Stimulated activated CD8-positive, alpha-beta memory T cell treated with anti-CD3 and anti-CD28 coated beads, Interleukin-2, amount 100 ng/mL, for 48 hours (primary cell): ENCODE data around the gene SLC37A1.

Source experiments
- DNase-seq, 2 donors: peaks; one replicate each; pipeline ENCODE4 v3.0.0-alpha.2; 2020; ENCODE audit warnings: low read depth in 2 of 2

Gene SLC37A1

DNA sequence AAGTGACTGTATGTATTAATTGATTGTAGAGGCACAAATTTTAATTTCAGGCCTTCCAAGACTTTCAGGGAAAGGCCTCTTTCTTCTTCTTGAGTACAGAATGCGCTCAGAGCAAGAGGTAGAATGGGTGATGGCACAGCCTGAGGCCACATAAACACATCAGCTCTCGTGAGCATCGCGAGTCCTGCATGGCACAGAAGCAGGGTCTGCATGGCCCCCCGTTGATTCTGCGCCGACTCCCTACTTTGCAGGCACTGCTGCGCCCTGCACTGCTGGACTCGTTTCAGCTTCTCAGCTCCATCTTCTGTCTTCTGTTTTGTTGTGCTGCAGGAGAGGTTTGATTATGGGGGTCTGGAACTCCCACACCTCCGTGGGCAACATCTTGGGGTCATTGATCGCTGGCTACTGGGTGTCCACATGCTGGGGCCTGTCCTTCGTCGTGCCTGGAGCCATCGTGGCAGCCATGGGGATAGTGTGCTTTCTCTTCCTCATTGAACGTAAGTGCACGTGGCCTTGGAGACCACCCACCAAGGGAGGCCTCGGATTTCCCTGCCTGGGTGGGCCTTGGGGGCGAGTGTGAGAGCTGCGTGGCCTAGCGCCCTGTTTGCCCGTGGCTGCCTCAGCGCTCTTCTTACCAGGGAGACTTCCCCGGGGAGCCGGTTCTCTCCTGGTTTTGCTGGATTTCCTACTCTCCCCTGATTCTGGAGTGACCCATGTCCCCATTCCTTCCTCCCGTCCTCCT is 29.6 kb downstream of the SLC37A1 start:
- DNase-seq = no peak

DNA sequence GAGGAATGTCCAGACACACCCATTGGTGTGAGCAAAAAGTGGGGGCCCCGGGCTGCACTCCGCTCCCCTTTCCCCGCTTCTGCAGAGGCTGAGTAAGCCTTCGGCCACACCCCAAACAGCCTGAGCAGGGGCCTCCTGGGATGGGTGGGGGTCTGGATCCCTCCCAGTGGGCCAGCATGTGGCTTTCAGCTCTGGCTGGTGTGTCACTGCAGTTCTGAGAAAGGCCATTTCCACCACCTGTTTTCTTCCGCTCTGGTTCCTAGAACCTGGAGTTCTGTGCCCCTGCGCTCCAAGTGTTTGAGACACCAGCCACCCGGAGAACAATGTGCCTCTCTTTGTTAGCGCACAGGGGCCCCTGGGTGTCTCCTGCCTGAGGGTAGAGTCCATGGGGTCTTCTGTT is 30.9 kb downstream of the SLC37A1 start:
- no peak for DNase-seq

DNA sequence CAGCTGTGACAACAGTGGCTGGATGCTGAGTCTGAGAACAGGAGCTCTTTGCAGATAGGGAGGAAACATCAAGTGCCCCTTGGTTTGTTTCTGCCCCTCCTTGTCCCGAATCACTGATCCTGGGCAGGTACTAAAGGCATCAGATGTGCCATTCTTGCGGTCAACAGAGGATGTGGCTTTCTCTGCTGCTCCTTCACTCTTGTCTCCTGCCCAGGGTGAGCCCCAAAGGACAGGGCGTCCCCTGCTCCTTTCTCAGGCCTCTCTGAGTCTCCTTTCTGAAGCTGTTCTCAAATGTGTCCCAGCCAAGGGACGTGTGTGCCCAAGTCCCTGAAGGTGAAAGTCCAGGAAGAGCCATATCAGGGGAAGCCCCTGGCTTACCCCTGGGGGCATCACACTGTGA is 31.7 kb downstream of the SLC37A1 start:
- no peak for DNase-seq

DNA sequence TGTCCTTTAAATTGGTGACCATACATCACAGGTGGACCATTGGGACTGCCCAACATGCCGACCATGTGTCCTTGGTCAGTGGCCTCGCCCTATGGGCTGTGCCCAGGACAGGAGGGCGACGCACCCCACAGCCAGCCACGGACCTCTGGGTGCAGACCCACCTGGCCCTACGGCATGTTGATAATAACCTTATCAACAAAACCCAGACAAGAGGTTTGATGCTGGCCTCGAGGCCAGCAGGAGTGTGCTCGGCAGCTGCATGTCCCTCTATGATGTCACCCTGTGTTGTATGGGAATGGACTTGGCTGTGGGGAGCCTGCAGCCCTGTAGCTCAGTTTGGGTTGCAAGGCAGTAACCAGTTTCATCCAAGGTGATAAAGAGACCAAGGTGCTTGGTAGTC is 32.1 kb downstream of the SLC37A1 start:
- no peak for DNase-seq

DNA sequence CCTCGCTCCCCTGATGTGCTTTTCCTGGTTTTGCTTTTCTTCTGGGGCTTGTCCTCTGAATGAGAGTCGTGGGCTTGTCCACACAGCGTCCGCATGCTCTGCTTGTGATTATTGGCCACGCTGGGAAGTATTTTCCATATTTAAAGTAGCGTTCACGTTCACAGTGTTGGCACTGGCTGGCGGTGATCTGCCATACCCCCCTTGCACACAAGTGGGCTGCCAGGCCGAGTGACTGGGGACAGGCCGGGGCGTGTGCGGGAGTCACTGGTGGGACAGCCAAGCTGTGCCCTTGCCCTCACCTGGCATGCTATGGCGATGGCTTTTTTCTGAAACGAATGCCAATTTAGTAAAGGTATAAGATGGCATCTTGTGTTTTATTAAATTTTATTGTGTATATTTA is 32.8 kb downstream of the SLC37A1 start:
- DNase-seq = no peak

DNA sequence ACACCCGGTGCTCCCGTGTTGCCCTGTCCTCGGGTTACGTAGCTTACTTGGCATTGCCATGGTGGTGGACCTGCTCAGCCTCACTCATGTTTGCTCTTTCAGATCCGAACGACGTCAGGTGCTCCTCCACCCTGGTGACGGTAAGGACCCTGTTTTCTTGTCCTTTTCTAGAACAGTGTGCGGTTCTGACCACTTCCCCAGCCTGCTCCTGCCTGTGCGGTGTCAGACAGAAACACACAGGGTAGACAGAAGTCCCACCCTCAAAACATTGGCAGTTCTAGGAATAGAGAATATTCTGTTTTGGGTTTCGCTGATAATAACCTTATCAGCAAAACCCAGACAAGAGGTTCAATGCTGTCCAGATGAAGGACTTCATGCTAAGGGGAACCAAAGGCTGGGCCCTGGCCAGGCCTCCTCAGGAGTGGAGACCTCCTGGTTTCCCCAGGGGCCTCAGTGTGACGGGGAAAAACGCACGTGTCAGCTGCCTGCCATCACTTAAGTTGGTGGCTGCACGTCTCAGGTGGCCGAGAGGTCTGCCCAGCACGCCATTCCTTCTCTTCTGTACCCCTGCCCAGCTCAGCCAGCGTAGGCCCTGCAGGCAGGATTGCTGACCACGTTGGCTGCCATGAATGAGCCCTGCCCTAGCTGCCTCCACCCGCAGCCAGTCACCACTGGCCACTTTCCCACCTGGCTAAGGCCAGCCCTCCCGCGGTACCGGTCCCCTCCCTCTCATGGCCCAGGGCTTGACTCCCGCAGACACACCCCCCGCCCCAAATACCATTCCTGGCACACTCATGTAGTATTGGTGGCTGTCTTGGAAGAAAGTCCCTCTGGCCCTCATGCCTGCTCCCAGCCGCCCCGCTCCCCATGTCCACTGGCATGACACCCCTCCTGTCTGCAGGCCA is 33.6 kb downstream of the SLC37A1 start:
- DNase-seq = no peak

DNA sequence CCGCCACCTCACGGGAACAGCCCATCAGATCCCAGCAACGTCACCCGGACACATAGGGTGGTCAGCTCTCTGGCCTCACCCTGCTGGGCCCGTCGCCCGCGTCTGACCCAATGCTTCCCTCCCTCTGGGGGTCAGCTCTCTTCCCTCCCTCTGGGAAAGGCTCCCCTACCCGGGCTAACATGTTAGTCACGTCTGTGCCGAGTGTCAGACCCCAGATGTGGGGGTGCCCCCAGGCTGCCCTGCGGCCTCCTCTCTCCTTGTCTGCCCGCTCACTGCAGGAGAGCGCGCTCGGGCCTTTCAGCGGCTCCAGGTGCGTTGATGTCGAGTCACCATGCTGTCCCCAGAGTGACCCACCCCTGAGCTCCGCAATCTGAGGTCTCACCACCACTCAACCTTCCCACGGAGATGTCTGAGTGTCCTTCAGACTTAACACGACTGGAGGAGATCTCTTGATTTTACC is 34.3 kb downstream of the SLC37A1 start:
- DNase-seq = no peak

DNA sequence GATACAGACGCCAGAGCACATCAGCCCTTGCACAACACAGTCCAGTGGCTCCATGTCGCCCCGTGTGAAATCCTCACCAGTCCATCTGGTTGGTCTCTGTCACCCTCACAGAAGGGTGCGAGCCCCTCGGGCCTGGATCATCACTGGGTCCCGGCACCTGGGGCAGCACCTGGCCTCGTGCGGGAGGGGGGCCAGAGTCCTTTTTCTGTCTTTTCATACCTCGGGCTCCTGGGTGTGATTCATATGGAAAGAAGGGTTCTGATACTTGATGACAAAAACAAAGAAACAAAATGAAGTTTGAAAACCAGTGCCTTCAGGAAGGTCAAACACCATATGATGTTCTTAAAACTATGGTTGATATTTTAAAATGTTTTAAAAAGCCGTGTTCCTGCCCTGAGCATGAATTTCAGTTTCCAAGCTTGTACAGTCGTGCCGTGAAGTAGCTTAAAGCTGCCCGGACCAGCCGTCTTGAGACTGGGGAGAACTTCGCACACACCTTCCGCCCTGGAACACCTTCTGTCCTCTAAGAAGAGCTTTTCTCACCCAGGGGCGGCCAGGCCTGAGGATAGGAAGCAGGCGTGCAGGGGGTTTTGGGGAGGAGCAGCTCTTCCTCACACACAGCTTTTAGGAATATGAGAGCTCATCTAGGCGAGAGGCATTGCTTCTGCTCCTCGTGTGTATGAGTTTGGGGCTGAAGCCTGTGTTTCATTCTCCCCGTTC is 35.2 kb downstream of the SLC37A1 start:
- no peak for DNase-seq

DNA sequence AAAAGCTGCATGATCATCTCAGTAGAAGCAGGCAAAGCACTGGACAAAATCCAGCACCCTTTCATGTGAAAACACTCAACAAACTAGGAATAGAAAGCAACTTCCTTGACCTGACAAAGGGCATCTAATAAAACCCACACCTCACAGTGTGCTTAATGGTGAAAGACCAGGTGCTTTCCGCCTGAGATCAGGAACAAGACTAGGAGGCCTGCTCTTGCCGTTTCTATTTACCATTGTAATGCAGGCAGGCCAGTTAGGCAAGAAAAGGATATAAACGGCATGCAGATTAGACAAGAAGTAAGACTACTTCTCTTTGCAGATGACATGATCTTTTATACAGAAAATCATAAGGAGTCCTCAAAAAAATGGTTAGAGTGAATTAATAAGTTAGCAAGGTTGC is 37.2 kb downstream of the SLC37A1 start:
- no peak for DNase-seq

DNA sequence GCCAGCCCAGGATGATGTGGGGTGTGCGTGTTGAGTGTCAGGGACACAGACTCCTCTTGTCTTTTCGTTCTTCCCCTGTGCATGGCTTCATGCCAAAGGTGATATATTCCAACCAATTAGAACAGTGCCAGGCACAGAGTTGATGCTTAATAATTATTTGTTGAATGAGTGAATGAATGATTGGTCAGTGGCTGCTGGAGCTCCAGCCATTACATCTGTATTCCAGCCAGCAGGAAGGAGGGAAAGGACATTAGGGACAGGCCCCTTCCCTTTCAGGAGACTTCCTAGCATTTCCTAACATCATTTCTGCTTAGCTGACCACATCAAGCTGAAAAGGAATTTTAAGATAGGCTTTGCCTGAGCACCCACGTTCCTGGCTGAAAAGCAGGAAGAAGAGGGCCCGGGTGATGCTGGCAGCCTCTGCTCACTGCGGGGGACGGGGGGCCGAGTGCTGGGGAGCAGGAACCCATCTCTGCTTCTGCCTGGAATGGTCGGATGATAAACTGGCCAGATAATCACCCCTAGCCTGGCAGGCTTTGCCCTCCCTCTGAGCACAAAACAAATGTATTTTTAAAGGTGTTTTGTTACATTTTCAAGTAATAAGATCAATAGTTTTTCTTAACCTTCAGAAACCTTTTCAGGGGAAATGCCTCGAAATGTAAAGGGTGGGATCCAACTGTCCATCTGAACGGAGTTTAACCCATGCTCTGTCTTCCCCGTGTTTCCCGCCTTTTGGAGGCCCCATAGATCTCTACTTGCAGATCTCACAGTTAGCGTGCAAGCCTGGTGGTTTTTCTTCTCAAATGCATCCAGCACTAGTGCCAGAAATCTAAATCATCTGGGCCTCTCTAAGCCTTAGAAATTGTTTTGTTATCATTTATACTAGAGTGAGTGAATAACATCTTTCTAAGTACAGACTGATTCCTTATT is 39.0 kb downstream of the SLC37A1 start:
- DNase-seq = no peak

DNA sequence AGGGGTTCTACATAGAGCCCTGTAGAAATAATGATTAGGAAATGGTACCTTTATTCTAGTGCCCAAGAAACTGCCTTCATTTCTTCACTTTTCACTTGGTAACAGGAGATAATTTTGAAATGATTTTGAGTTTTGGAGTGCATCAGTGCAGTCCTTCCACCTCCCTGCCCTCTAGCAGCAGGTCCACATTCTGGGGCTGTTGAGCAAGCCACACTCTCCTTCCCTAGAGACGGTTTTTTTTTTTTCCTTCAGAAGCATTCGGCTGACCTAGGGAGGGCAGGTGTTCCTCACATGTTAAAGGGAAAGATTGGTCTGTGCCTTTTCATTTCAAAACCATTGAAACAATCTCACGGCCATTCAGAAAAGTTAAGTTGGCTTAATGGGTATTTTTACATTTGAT is 39.8 kb downstream of the SLC37A1 start:
- DNase-seq = no peak

DNA sequence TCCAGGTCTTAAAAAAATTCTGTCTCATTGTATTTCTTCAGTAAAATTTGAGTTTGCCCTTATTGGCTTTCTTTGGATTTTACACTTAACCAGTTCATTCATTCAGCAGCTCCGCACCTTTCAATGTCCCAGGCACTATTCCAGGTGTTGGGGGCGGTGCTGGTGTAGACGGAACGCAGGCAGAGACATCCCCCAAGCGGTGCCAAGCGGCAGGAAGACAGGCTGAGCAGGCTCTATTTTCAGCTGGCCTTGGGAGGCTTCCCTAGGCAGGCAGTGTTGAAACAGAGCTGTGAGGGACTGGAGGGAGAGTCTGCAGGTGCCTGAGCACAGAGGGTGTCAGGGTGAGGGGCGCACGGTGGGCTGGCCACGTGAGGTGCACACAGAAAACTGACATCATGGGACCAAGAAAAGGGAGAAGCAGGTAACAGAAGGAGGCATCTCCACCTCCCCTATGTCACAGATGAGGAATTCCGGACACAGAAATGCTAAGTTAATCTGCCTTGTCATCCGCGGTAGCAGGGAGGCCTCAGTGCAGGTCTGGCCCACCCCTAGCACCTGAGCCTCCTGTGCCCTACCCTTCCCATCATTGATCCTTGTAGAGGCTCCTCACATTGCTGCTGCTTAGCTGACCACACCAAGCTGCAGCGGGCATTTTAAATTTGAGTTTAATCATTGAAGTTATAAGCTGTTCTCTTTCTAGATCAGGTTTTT is 40.8 kb downstream of the SLC37A1 start:
- no peak for DNase-seq

DNA sequence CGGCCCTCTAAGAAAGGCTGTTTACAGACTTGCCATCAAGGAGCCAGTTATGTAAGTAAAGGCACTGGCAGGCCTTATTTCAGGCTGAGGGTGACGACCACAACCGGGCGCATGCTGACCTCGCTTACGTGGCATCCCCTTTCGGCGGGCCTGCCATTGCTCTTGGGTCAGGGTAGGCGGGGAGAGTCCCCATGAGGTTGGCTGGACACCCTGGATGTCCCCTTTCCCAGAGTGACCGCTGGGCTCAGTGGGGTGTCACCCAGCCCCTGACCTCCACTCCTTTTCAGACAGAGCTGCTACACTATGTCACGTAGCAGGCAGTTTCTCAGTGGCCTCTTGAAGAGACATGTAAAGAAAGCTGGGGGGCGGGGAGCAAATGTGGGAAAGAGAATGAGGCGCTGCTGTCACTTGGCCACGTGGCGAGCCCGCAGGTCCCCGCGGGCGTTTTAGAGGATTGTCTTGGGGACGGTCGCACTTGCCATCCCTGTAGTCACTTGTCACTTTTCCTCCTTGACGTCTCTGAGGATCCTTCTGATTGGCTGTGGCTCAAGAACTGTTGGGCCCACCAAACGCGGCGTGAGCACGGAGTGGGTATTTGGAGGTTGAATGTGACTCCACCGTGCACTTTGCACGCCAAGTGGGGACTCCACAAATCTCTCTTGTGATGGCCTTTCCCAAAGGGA is 42.2 kb downstream of the SLC37A1 start:
- DNase-seq = no peak

DNA sequence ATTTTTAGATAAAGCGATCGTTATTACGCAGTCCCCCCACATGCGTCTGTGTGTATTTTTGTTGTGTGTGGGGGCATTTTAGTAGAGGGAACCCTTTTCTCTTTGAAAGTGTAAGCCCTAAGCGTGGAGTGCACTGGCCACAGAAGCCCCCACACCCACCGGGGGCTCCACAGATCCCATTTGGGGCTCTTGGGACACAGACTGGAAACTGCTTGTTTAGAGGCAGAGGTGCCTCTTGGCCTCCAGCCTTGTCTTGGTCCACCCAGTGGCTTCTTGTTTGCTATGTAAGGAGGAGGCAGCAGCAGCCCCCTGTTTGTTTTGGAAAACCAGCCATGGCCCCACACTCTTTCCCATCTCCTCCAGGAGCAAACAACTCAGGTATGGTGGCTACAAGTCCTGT is 42.8 kb downstream of the SLC37A1 start:
- no peak for DNase-seq

DNA sequence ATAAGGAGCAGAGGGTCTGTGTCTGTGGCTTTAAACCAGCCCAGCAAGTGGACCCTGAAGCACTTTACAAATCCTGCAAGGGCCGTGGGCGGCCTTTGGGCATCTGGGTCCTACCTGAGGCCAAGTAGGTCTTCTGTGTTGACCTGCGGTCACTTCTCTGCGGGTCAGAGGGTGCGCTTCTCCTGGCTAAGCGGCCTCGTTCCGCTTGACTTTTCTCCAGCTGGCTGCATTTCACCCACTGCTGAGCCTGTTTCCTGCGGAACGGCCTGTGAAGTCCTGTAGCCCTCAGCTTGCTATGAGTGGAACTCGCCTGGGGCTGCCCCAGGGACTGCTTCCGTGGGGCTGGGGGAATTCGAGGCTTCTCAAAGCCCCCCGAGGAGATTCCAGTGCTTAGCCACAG is 43.3 kb downstream of the SLC37A1 start:
- no peak for DNase-seq

DNA sequence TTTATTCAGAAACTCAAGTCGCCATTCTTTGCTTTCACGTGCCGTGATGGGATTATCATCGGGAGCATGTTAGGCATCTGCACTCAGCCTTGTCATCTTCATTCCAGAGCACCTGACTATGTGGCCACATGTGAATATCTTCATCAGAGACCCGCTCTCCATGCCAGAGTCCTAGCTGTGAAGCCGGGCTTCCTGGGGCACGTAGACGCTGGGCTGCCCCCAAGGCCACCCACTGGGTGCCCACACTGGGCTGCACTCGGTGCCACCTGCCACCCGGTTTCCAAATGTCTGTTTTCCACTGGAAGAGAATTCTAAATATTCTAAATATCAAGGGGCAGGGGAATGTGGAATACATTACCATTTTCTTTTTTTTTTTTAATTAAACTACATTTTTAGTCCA is 43.8 kb downstream of the SLC37A1 start:
- DNase-seq = no peak

DNA sequence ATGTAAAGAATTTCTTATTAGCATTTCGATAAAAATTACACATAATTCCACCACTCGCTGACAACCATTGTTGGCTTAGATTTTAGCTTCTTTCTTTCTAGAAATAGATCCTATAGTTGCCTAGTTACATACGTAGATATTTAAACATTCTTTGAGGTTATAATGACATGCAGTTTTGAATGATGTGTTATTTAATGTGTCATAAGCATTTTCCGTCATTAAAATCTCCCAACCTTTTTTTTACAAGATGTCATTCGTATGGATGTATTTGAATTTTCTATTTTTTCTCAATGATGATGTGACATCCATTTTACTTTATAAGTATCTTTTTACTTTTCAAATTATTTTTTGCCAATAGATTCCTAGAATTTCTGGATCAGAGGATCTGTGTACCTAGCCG is 44.7 kb downstream of the SLC37A1 start:
- no peak for DNase-seq

DNA sequence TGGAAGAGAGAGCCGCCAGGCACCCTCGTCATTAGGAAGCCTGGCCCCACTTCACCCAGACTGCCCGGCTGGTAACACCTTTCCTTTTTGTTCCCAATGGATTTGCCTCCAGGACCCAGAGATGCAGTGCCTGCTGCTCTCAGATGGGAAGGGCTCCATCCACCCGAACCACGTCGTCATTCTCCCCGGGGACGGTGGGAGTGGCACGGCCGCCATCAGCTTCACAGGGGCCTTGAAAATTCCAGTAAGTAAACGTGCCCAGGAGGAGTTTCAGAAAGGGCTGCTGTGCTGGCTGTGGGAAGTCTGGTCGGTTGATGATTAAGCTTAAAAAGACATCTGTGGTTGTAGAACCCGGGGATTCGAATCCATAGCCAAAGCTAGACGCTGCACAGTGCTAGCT is 45.2 kb downstream of the SLC37A1 start:
- no peak for DNase-seq

DNA sequence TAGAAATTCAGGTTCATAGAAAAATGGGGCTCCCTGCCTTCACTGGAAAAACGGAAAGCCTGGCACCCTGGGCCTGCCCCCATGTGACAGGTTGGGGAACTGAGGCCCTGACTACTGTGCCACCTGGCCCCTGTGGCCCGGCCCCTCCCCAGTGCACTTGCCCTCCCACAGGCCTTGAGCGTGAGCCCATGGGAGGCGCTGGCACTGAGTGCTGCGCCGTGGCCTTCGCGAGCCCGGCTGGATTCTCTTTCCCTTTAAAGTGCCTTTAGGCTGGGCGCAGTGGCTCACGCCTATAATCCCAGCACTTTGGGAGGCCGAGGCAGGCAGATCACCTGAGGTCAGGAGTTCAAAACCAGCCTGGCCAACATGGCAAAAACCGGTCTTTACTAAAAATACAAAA is 45.7 kb downstream of the SLC37A1 start:
- no peak for DNase-seq

DNA sequence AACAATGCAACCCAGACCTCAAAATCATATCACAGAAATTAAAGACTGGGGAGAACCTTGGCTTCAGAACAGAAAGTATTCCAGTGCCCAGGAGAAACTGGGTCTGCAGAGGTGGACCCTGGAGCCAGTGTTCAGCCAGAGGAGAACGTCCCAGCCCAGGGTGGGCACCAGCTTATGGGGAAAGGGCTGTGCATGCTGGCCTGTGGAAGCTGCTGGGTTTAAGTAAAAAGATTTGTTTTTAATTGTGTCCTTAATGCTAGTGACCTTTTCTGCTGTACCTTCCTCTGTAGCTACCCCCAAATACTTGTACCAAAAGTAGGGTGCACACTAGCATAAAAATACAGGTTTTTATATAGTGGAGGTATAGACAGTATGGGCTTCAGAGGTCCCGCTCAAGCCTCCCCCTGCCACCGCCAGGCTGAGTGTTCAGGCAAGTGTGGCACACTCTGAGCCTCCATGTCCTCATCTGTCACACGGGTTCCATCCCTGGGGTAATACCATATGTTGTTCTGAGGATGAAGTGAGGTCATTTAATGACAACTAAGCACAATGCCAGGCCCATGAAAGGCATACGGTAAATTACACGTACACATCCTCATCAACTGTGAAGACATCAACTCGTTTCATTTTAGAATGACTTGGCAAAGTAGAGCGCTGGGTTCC is 47.0 kb downstream of the SLC37A1 start:
- DNase-seq = no peak
